Smooth muscle cell (in vitro differentiated cells): ENCODE results near the gene PARD3. TPM values are rescaled to one million over a fixed set of nuclear protein-coding genes. Genes with fewer than 3 reads are reported as not detected.

ENCODE experiments used
- DNase-seq: peaks from one replicate; lab custom pipeline; 2025; ENCODE audit not compliant: unreplicated experiment; lab: John Stamatoyannopoulos, UW
- H2AFZ ChIP-seq: fragments of 200-600 bp; sonication (generic); 2 replicates; pipeline ENCODE4 v1.6.0; 2016; ENCODE audit warnings: antibody characterized with exemption, low read depth, mild to moderate bottlenecking
- H3F3A ChIP-seq: fragments of 200-600 bp; sonication (generic); 2 replicates; pipeline ENCODE4 v1.6.0; 2017; ENCODE audit warnings: antibody characterized with exemption, low read depth
- H3K27ac ChIP-seq: fragments of 200-600 bp; sonication (generic); 2 replicates; pipeline ENCODE4 v1.5.1; 2016; ENCODE audit warnings: low read depth, mild to moderate bottlenecking
- H3K27me3 ChIP-seq: fragments of 200-600 bp; sonication (generic); 2 replicates; pipeline ENCODE4 v1.6.1; 2016; ENCODE audit warnings: low read depth, mild to moderate bottlenecking
- H3K36me3 ChIP-seq: fragments of 200-600 bp; sonication (generic); 2 replicates; pipeline ENCODE4 v1.5.1; 2016; ENCODE audit warnings: low read depth
- H3K4me1 ChIP-seq: fragments of 200-600 bp; sonication (generic); 2 replicates; pipeline ENCODE4 v1.5.1; 2016; ENCODE audit warnings: low read depth
- H3K4me2 ChIP-seq: fragments of 200-600 bp; sonication (generic); 2 replicates; pipeline ENCODE4 v1.6.0; 2016; ENCODE audit warnings: mild to moderate bottlenecking
- H3K4me3 ChIP-seq: fragments of 200-600 bp; sonication (generic); 2 replicates; pipeline ENCODE4 v1.5.1; 2016; ENCODE audit warnings: mild to moderate bottlenecking
- H3K79me2 ChIP-seq: fragments of 200-600 bp; sonication (generic); 2 replicates; pipeline ENCODE4 v1.6.0; 2016; ENCODE audit warnings: low read depth, mild to moderate bottlenecking
- H3K9ac ChIP-seq: fragments of 200-600 bp; sonication (generic); 2 replicates; pipeline ENCODE4 v1.6.0; 2016; ENCODE audit warnings: low read depth
- H3K9me3 ChIP-seq: fragments of 200-600 bp; sonication (generic); replicated peaks from 2 replicates; pipeline ENCODE4 v1.5.1; 2016; ENCODE audit warnings: low read depth
- H4K20me1 ChIP-seq: fragments of 200-600 bp; sonication (generic); 2 replicates; pipeline ENCODE4 v1.6.0; 2016; ENCODE audit warnings: low read depth
- CTCF ChIP-seq: fragments of 200-600 bp; sonication (generic); IDR thresholded peaks from 2 replicates; pipeline ENCODE4 v1.5.1; 2017; ENCODE audit warnings: borderline replicate concordance, mild to moderate bottlenecking, antibody characterized with exemption; ENCODE audit not compliant: insufficient read depth, poor library complexity, severe bottlenecking
- WGBS: methylation state at CpG from one replicate; pipeline ENCODE4 v1.1.7; 2016; ENCODE audit warnings: low lambda C conversion rate; 5-methylcytosine and 5-hydroxymethylcytosine counted together
- polyA plus RNA-seq: library from polyadenylated mRNA; unstranded; fragments of >200 nt; fragmentation: Nextera tagmentation; extraction: Ambion mirVana; gene quantifications from 2 replicates; pipeline ENCODE4 v1.2.1, GENCODE V29; 2016
- total RNA-seq: library from RNA; depleted of rRNA; stranded (reverse); fragments of >200 nt; gene quantifications from 2 replicates; pipeline ENCODE4 v1.2.3, GENCODE V29; 2014

PARD3 gene
- total and polyA plus RNA-seq, 2 experiments from 2014 or later: 17.5 to 26.0 TPM

- H3K79me2 ChIP-seq: no peaks in the 10 kb centered on the region
- H2AFZ ChIP-seq: no peak overlapping the region
- no peak overlapping the region for H3K9ac ChIP-seq
- peaks cover 18% of the 10 kb centered on the region for H3K4me1 ChIP-seq
- H3K9me3 ChIP-seq: no peaks in the 10 kb centered on the region
- no peaks in the 10 kb centered on the region for H3K36me3 ChIP-seq
- no peak for DNase-seq
- no peak for TF ChIP-seq CTCF
- H3K4me2 ChIP-seq: no peak overlapping the region
- no peaks in the 10 kb centered on the region for H4K20me1 ChIP-seq
- H3K27ac ChIP-seq: no peak overlapping the region
- 95% methylated on average over 3 of the region's 3 CpGs for WGBS
- H3F3A ChIP-seq: no peaks in the 10 kb centered on the region
- no peak overlapping the region for H3K4me3 ChIP-seq
- H3K27me3 ChIP-seq: no peaks in the 10 kb centered on the region
These were observed 665.0 kb downstream of the PARD3 start for GRCh38 chr10:34150103-34150502.

- no peak overlapping the region for H3K9ac ChIP-seq
- no peaks in the 10 kb centered on the region for H3K36me3 ChIP-seq
- H3K79me2 ChIP-seq: no peaks in the 10 kb centered on the region
- H3K4me3 ChIP-seq: no peak overlapping the region
- no peak for DNase-seq
- H3K4me1 ChIP-seq: peaks cover 18% of the 10 kb centered on the region
- no peak for TF ChIP-seq CTCF
- no peak overlapping the region for H2AFZ ChIP-seq
- no peaks in the 10 kb centered on the region for H3F3A ChIP-seq
- H4K20me1 ChIP-seq: no peaks in the 10 kb centered on the region
- H3K27me3 ChIP-seq: no peaks in the 10 kb centered on the region
- WGBS: 94% methylated on average over 3 of the region's 3 CpGs
- H3K4me2 ChIP-seq: no peak overlapping the region
- no peak overlapping the region for H3K27ac ChIP-seq
- no peaks in the 10 kb centered on the region for H3K9me3 ChIP-seq
These were observed 666.8 kb downstream of the PARD3 start for GRCh38 chr10:34148305-34148657.

GRCh38 chr10:34147641-34148304 lies 667.3 kb downstream of the PARD3 start:
- DNase-seq: no peak
- Histone ChIP-seq H3K27ac (no peak overlapping the region), H3K4me1 (peaks cover 18% of the 10 kb centered on the region), H3K9ac (no peak overlapping the region), H3K36me3 (no peaks in the 10 kb centered on the region), H3K9me3 (no peaks in the 10 kb centered on the region), H2AFZ (no peak overlapping the region), H3K4me3 (no peak overlapping the region), H4K20me1 (no peaks in the 10 kb centered on the region), H3F3A (no peaks in the 10 kb centered on the region), H3K79me2 (no peaks in the 10 kb centered on the region), H3K27me3 (no peaks in the 10 kb centered on the region), H3K4me2 (no peak overlapping the region)
- no peak for TF ChIP-seq CTCF
- 94% methylated on average over 4 of the region's 4 CpGs for WGBS

GRCh38 chr10:34145715-34146114 lies 669.4 kb downstream of the PARD3 start:
- Histone ChIP-seq H3K27ac (peak overlapping the region; percentile 49), H2AFZ (no peak overlapping the region)

More at GRCh38 chr10:34145715-34146114, 669.4 kb downstream of the PARD3 start:
- 51% methylated on average over 3 of the region's 3 CpGs for WGBS
- no peak overlapping the region for H3K9ac ChIP-seq
- no peaks in the 10 kb centered on the region for H3K9me3 ChIP-seq
- TF ChIP-seq CTCF: no peak
- H3K36me3 ChIP-seq: no peaks in the 10 kb centered on the region
- peak overlapping the region; percentile 64 for H3K4me2 ChIP-seq
- DNase-seq: no peak
- H3K79me2 ChIP-seq: no peaks in the 10 kb centered on the region
- H4K20me1 ChIP-seq: no peaks in the 10 kb centered on the region
- H3K4me1 ChIP-seq: peaks cover 18% of the 10 kb centered on the region
- no peak overlapping the region for H3K4me3 ChIP-seq
- H3K27me3 ChIP-seq: no peaks in the 10 kb centered on the region
- H3F3A ChIP-seq: no peaks in the 10 kb centered on the region
